Activated CD4-positive, alpha-beta memory T cell treated with anti-CD3 and anti-CD28 coated beads, Interleukin-2, amount 10 ng/mL, durations not matched to agents 7 days and 5 days (primary cell): ENCODE data around the gene TNFRSF9. TPM values are rescaled to one million over a fixed set of nuclear protein-coding genes. Genes with fewer than 3 reads are reported as not detected.
"Not testable (repeated sequence)": the region's sequence is repeated elsewhere in the genome, so short reads cannot be mapped to it uniquely, and the experiment has no call there.

Experiments
- CTCF ChIA-PET: fragments of 350-600 bp; sonication (Branson Sonifier 250); formaldehyde crosslinking; loops from one replicate; lab custom pipeline; 2021; ENCODE audit warnings: antibody characterized with exemption, inconsistent platforms; lab: Charles Lee
- POLR2A ChIA-PET: fragments of 350-600 bp; sonication (Branson Sonifier 250); formaldehyde crosslinking; loops from one replicate; lab custom pipeline; 2021; ENCODE audit warnings: antibody characterized with exemption; lab: Charles Lee
- DNase-seq: peaks from one replicate; pipeline ENCODE4 v3.0.0-alpha.2; 2020
- H3K27ac Mint-ChIP-seq: one replicate; pipeline ENCODE4 v1.8.0; 2021; ENCODE audit warnings: mild to moderate bottlenecking, mixed read lengths
- H3K27me3 Mint-ChIP-seq: one replicate; pipeline ENCODE4 v1.8.0; 2021; ENCODE audit warnings: mixed read lengths
- H3K36me3 Mint-ChIP-seq: one replicate; pipeline ENCODE4 v1.8.0; 2021; ENCODE audit warnings: low read depth, mixed read lengths
- H3K4me1 Mint-ChIP-seq: one replicate; pipeline ENCODE4 v1.8.0; 2021; ENCODE audit warnings: mixed read lengths
- H3K4me3 Mint-ChIP-seq: one replicate; pipeline ENCODE4 v1.8.0; 2021; ENCODE audit warnings: mild to moderate bottlenecking, mixed read lengths
- H3K9me3 Mint-ChIP-seq: one replicate; pipeline ENCODE4 v1.8.0; 2021; ENCODE audit warnings: mixed read lengths
- total RNA-seq, 2 experiments: library from RNA; stranded (reverse); gene quantifications; one replicate each; pipeline ENCODE4 v1.2.3, GENCODE V29; 2021

Gene TNFRSF9
- total RNA-seq, 2 experiments from 2014 or later = 8.0 TPM

GRCh38 chr1:7971024-7971423, 30.4 kb upstream of the TNFRSF9 start:
- Mint-ChIP-seq H3K27ac (no peak overlapping the region), H3K36me3 (peaks cover 63% of the 10 kb centered on the region), H3K27me3 (no peaks in the 10 kb centered on the region), H3K4me3 (no peak overlapping the region), H3K9me3 (no peaks in the 10 kb centered on the region), H3K4me1 (peaks cover 20% of the 10 kb centered on the region)
- CTCF ChIA-PET = no interaction called here
- POLR2A ChIA-PET = interaction anchor here (1.4 kb wide), 1 partner anchor 9 kb away, joined by 6 read pairs; the partner anchor contains the start of gene PARK7
- DNase-seq = no peak

GRCh38 chr1:7970246-7970645, 29.6 kb upstream of the TNFRSF9 start:
- H3K27ac Mint-ChIP-seq = no peak overlapping the region
- POLR2A ChIA-PET = interaction anchor here (1.4 kb wide), 1 partner anchor 9 kb away, joined by 6 read pairs; the partner anchor contains the start of gene PARK7
- peaks cover 66% of the 10 kb centered on the region for H3K36me3 Mint-ChIP-seq
- peaks cover 24% of the 10 kb centered on the region for H3K4me1 Mint-ChIP-seq
- H3K4me3 Mint-ChIP-seq = no peak overlapping the region
- CTCF ChIA-PET = no interaction called here
- DNase-seq = no peak
- H3K27me3 Mint-ChIP-seq = no peaks in the 10 kb centered on the region
- no peaks in the 10 kb centered on the region for H3K9me3 Mint-ChIP-seq

- Mint-ChIP-seq H3K36me3 (peaks cover 83% of the 10 kb centered on the region), H3K4me1 (peaks cover 46% of the 10 kb centered on the region), H3K27ac (no peak overlapping the region), H3K9me3 (no peaks in the 10 kb centered on the region), H3K27me3 (no peaks in the 10 kb centered on the region), H3K4me3 (no peak overlapping the region)
- CTCF ChIA-PET = interaction anchor here (1.0 to 1.6 kb wide), 2 partner anchors 8 to 13 kb away, joined by 3 to 7 read pairs; no protein-coding TSS in a partner anchor
- no peak for DNase-seq
- POLR2A ChIA-PET = no interaction called here
Observed at GRCh38 chr1:7967651-7968050, 27.0 kb upstream of the TNFRSF9 start.

GRCh38 chr1:7967196-7967595, 26.6 kb upstream of the TNFRSF9 start:
- Mint-ChIP-seq H3K27me3 (no peaks in the 10 kb centered on the region), H3K9me3 (no peaks in the 10 kb centered on the region), H3K36me3 (peaks cover 84% of the 10 kb centered on the region), H3K4me1 (peaks cover 51% of the 10 kb centered on the region), H3K4me3 (no peak overlapping the region), H3K27ac (peak overlapping the region; percentile 13)
- ChIA-PET CTCF (interaction anchor here (1.0 to 1.6 kb wide), 2 partner anchors 8 to 13 kb away, joined by 3 to 7 read pairs; no protein-coding TSS in a partner anchor), POLR2A (no interaction called here)
- DNase-seq = no peak

GRCh38 chr1:7964476-7964875, 23.8 kb upstream of the TNFRSF9 start:
- H3K4me3 Mint-ChIP-seq = no peak overlapping the region
- peaks cover 64% of the 10 kb centered on the region for H3K4me1 Mint-ChIP-seq
- H3K27me3 Mint-ChIP-seq = no peaks in the 10 kb centered on the region
- CTCF ChIA-PET = interaction anchor here (0.9 kb wide), 2 partner anchors 10 to 11 kb away, joined by 3 to 4 read pairs; no protein-coding TSS in a partner anchor
- DNase-seq = no peak
- H3K27ac Mint-ChIP-seq = peak overlapping the region; percentile 66
- no peaks in the 10 kb centered on the region for H3K9me3 Mint-ChIP-seq
- peaks cover 67% of the 10 kb centered on the region for H3K36me3 Mint-ChIP-seq
- POLR2A ChIA-PET = interaction anchor here (2.2 kb wide), 1 partner anchor 15 kb away, joined by 7 read pairs; no protein-coding TSS in a partner anchor

GRCh38 chr1:7963841-7964240, 23.2 kb upstream of the TNFRSF9 start:
- H3K9me3 Mint-ChIP-seq, DNase-seq, POLR2A ChIA-PET, H3K27me3 Mint-ChIP-seq: not testable (repeated sequence)
- Mint-ChIP-seq H3K27ac (peak overlapping the region; percentile 67), H3K4me3 (peak overlapping the region; percentile 39), H3K4me1 (peaks cover 69% of the 10 kb centered on the region), H3K36me3 (peaks cover 64% of the 10 kb centered on the region)
- CTCF ChIA-PET = interaction anchor here (1.6 kb wide), 1 partner anchor 11 kb away, joined by 6 read pairs; no protein-coding TSS in a partner anchor

GRCh38 chr1:7963378-7963730, 22.7 kb upstream of the TNFRSF9 start:
- Mint-ChIP-seq H3K36me3 (peaks cover 62% of the 10 kb centered on the region), H3K27ac (peak overlapping the region; percentile 96), H3K4me1 (peaks cover 69% of the 10 kb centered on the region), H3K4me3 (peak overlapping the region; percentile 98)
- CTCF ChIA-PET = interaction anchor here (1.6 kb wide), 1 partner anchor 12 kb away, joined by 6 read pairs; no protein-coding TSS in a partner anchor
- H3K27me3 Mint-ChIP-seq, DNase-seq, H3K9me3 Mint-ChIP-seq: not testable (repeated sequence)
- POLR2A ChIA-PET = interaction anchor here (0.9 to 3.0 kb wide), 4 partner anchors 11 to 33 kb away, joined by 5 to 61 read pairs (median 20); partner anchors contain the start of gene TNFRSF9

GRCh38 chr1:7962636-7963377, 22.2 kb upstream of the TNFRSF9 start:
- no peak for DNase-seq
- Mint-ChIP-seq H3K4me3 (peak overlapping the region; percentile 98), H3K9me3 (no peaks in the 10 kb centered on the region), H3K27ac (peak overlapping the region; percentile 96), H3K4me1 (peaks cover 69% of the 10 kb centered on the region), H3K36me3 (peaks cover 62% of the 10 kb centered on the region), H3K27me3 (no peaks in the 10 kb centered on the region)
- CTCF ChIA-PET = interaction anchor here (0.6 to 2.0 kb wide), 5 partner anchors 12 to 155 kb away, joined by 3 to 12 read pairs (median 5); no protein-coding TSS in a partner anchor
- POLR2A ChIA-PET = interaction anchor here (0.9 to 3.0 kb wide), 13 partner anchors 8 to 191 kb away, joined by 4 to 61 read pairs (median 6); partner anchors contain the start of genes TNFRSF9 and VAMP3

- ChIA-PET CTCF (interaction anchor here (1.6 to 2.0 kb wide), 3 partner anchors 13 to 154 kb away, joined by 4 to 12 read pairs (median 5); no protein-coding TSS in a partner anchor), POLR2A (interaction anchor here (1.0 to 3.0 kb wide), 15 partner anchors 9 to 460 kb away, joined by 3 to 61 read pairs (median 5); partner anchors contain the start of genes TNFRSF9 and VAMP3)
- Mint-ChIP-seq H3K27ac (peak overlapping the region; percentile 96), H3K36me3 (peaks cover 56% of the 10 kb centered on the region), H3K9me3 (no peaks in the 10 kb centered on the region), H3K4me1 (peaks cover 64% of the 10 kb centered on the region), H3K27me3 (no peaks in the 10 kb centered on the region), H3K4me3 (peak overlapping the region; percentile 98)
- DNase-seq = no peak
Observed at GRCh38 chr1:7962014-7962335, 21.3 kb upstream of the TNFRSF9 start.

GRCh38 chr1:7961216-7962013, 20.8 kb upstream of the TNFRSF9 start, which contains the start of gene PARK7:
Gene PARK7, plus strand, starts transcription at chr1:7961711. Its CDS starts 1,075 bp downstream, at chr1:7962786.
- Mint-ChIP-seq H3K36me3 (peaks cover 51% of the 10 kb centered on the region), H3K27me3 (no peaks in the 10 kb centered on the region), H3K27ac (peak within 1 kb of the TSS; percentile 96), H3K9me3 (no peaks in the 10 kb centered on the region), H3K4me1 (peaks cover 63% of the 10 kb centered on the region), H3K4me3 (peak within 1 kb of the TSS; percentile 98)
- ChIA-PET CTCF (interaction anchor here (1.6 to 2.0 kb wide), 3 partner anchors 12 to 154 kb away, joined by 4 to 12 read pairs (median 5); no protein-coding TSS in a partner anchor), POLR2A (interaction anchor here (0.6 to 3.0 kb wide), 16 partner anchors 9 to 460 kb away, joined by 3 to 61 read pairs (median 4); partner anchors contain the start of genes TNFRSF9 and VAMP3)
- peak; percentile 100 for DNase-seq

GRCh38 chr1:7960867-7961215, 20.2 kb upstream of the TNFRSF9 start:
- no peaks in the 10 kb centered on the region for H3K27me3 Mint-ChIP-seq
- DNase-seq = no peak
- H3K27ac Mint-ChIP-seq = peak overlapping the region; percentile 96
- H3K9me3 Mint-ChIP-seq = no peaks in the 10 kb centered on the region
- ChIA-PET CTCF (interaction anchor here (1.6 to 2.0 kb wide), 3 partner anchors 12 to 153 kb away, joined by 4 to 12 read pairs (median 5); no protein-coding TSS in a partner anchor), POLR2A (interaction anchor here (0.6 to 3.0 kb wide), 16 partner anchors 9 to 461 kb away, joined by 3 to 61 read pairs (median 5); partner anchors contain the start of genes TNFRSF9 and VAMP3)
- H3K4me3 Mint-ChIP-seq = peak overlapping the region; percentile 98
- H3K4me1 Mint-ChIP-seq = peaks cover 65% of the 10 kb centered on the region
- H3K36me3 Mint-ChIP-seq = peaks cover 46% of the 10 kb centered on the region

GRCh38 chr1:7960165-7960564, 19.5 kb upstream of the TNFRSF9 start:
- no peaks in the 10 kb centered on the region for H3K9me3 Mint-ChIP-seq
- CTCF ChIA-PET = no interaction called here
- H3K27me3 Mint-ChIP-seq = no peaks in the 10 kb centered on the region
- peak overlapping the region; percentile 98 for H3K4me3 Mint-ChIP-seq
- POLR2A ChIA-PET = interaction anchor here (0.6 to 2.4 kb wide), 4 partner anchors 8 to 20 kb away, joined by 3 to 18 read pairs (median 8); partner anchors contain the start of gene TNFRSF9
- peaks cover 40% of the 10 kb centered on the region for H3K36me3 Mint-ChIP-seq
- peak overlapping the region; percentile 96 for H3K27ac Mint-ChIP-seq
- peaks cover 66% of the 10 kb centered on the region for H3K4me1 Mint-ChIP-seq
- no peak for DNase-seq
